IMR-90 (cell line): ENCODE data around the gene SSR4. TPM values are rescaled to one million over a fixed set of nuclear protein-coding genes. Genes with fewer than 3 reads are reported as not detected.

Source experiments
- ATAC-seq: fragments of 200-7000 bp; cut with Tn5 transposase; 2 replicates; pipeline ENCODE4 v1.9.1; 2020; ENCODE audit warnings: low read depth, mild to moderate bottlenecking, moderate library complexity
- BruUV-seq: library from RNA; stranded (reverse); fragments of 400-500 nt; replicated peaks from 2 replicates; lab custom pipeline; 2021; lab: Mats Ljungman, UMichigan
- CTCF ChIA-PET: fragments of 300-600 bp; formaldehyde crosslinking; extraction: SDS; loops from one replicate; lab custom pipeline; 2021; ENCODE audit warnings: antibody characterized with exemption; lab: Yijun Ruan, JAX
- POLR2A ChIA-PET: fragments of 300-600 bp; sonication (Branson Sonifier 250); formaldehyde crosslinking; loops from one replicate; lab custom pipeline; 2022; ENCODE audit warnings: antibody characterized with exemption; ENCODE audit not compliant: unreplicated experiment; lab: Charles Lee
- DNase-seq: peaks from one replicate; pipeline ENCODE4 v3.0.0; 2013
- H2AFZ ChIP-seq: replicated peaks from 2 replicates; pipeline ENCODE3; 2013; ENCODE audit warnings: low read length, mild to moderate bottlenecking; ENCODE audit not compliant: poor library complexity
- H2AK5ac ChIP-seq: 2 replicates; pipeline ENCODE4 v1.6.1; 2013; ENCODE audit warnings: low read depth, low read length, inconsistent platforms
- H2AK9ac ChIP-seq: replicated peaks from 2 replicates; pipeline ENCODE3; 2013; ENCODE audit warnings: mild to moderate bottlenecking, low read depth, low read length, moderate library complexity; ENCODE audit not compliant: poor library complexity
- H2BK120ac ChIP-seq: 2 replicates; pipeline ENCODE4 v1.6.1; 2013; ENCODE audit warnings: low read depth, low read length, inconsistent platforms
- H2BK15ac ChIP-seq: 3 replicates; pipeline ENCODE4 v1.6.1; 2013; ENCODE audit warnings: low read depth, low read length, inconsistent platforms
- H2BK20ac ChIP-seq: 2 replicates; pipeline ENCODE4 v1.6.1; 2013; ENCODE audit warnings: low read depth, mild to moderate bottlenecking, inconsistent platforms, low read length, moderate library complexity
- H2BK5ac ChIP-seq: 2 replicates; pipeline ENCODE4 v1.6.1; 2013; ENCODE audit warnings: mild to moderate bottlenecking, low read depth, low read length, inconsistent platforms; ENCODE audit not compliant: poor library complexity, severe bottlenecking
- H3K14ac ChIP-seq: replicated peaks from 2 replicates; pipeline ENCODE4 v1.6.1; 2013; ENCODE audit warnings: low read depth, low read length, inconsistent platforms
- H3K18ac ChIP-seq: 2 replicates; pipeline ENCODE4 v1.6.1; 2013; ENCODE audit warnings: low read depth, low read length, control low read depth
- H3K23ac ChIP-seq: 2 replicates; pipeline ENCODE4 v1.6.1; 2013; ENCODE audit warnings: low read depth, low read length, inconsistent platforms
- H3K27ac ChIP-seq: 2 replicates; pipeline ENCODE4 v1.5.1; 2013; ENCODE audit warnings: mild to moderate bottlenecking, control low read depth, low read length; ENCODE audit not compliant: insufficient read depth
- H3K27me3 ChIP-seq: 2 replicates; pipeline ENCODE4 v1.6.1; 2013; ENCODE audit warnings: low read length; ENCODE audit not compliant: control insufficient read depth, insufficient read depth
- H3K36me3 ChIP-seq: 2 replicates; pipeline ENCODE4 v1.6.1; 2013; ENCODE audit warnings: low read length, mixed read lengths; ENCODE audit not compliant: control insufficient read depth, insufficient read depth
- H3K4ac ChIP-seq: 2 replicates; pipeline ENCODE4 v1.6.1; 2013; ENCODE audit warnings: low read depth, low read length, inconsistent platforms
- H3K4me1 ChIP-seq: 2 replicates; pipeline ENCODE4 v1.6.1; 2013; ENCODE audit warnings: low read length, mixed read lengths; ENCODE audit not compliant: control insufficient read depth, insufficient read depth
- H3K4me2 ChIP-seq: 2 replicates; pipeline ENCODE4 v1.6.1; 2013; ENCODE audit warnings: low read depth, mild to moderate bottlenecking, control low read depth, low read length, moderate library complexity
- H3K4me3 ChIP-seq: 2 replicates; pipeline ENCODE4 v1.5.1; 2013; ENCODE audit warnings: low read depth, mild to moderate bottlenecking, control low read depth, low read length, moderate library complexity; ENCODE audit not compliant: insufficient read depth
- H3K56ac ChIP-seq: 2 replicates; pipeline ENCODE4 v1.6.1; 2013; ENCODE audit warnings: low read length, inconsistent platforms; ENCODE audit not compliant: insufficient read depth; ENCODE audit errors: extremely low read depth
- H3K79me1 ChIP-seq, 2 experiments: 2 replicates each; pipeline ENCODE4 v1.6.1; 2013; ENCODE audit warnings: low read length in 2 of 2, inconsistent platforms in 1 of 2, low read depth in 1 of 2
- H3K9ac ChIP-seq: 2 replicates; pipeline ENCODE4 v1.6.1; 2013; ENCODE audit warnings: low read depth, low read length, control low read depth
- H3K9me1 ChIP-seq: 2 replicates; pipeline ENCODE4 v1.6.1; 2013; ENCODE audit warnings: low read length, inconsistent platforms; ENCODE audit not compliant: insufficient read depth
- H3K9me3 ChIP-seq: 2 replicates; pipeline ENCODE4 v1.6.1; 2013; ENCODE audit warnings: low read length; ENCODE audit not compliant: control insufficient read depth, insufficient read depth
- H4K20me1 ChIP-seq: 2 replicates; pipeline ENCODE4 v1.6.1; 2013; ENCODE audit warnings: low read length, inconsistent platforms; ENCODE audit not compliant: insufficient read depth
- H4K5ac ChIP-seq: 2 replicates; pipeline ENCODE4 v1.6.1; 2013; ENCODE audit warnings: mild to moderate bottlenecking, low read depth, low read length, control low read depth
- H4K8ac ChIP-seq, 2 experiments: 2 replicates each; pipeline ENCODE4 v1.6.1; 2013; ENCODE audit warnings: low read depth in 2 of 2, low read length in 2 of 2, control low read depth in 1 of 2, inconsistent platforms in 1 of 2
- H4K91ac ChIP-seq: 2 replicates; pipeline ENCODE4 v1.6.1; 2013; ENCODE audit warnings: low read depth, low read length, inconsistent platforms; ENCODE audit not compliant: insufficient read depth
- BHLHE40 ChIP-seq: fragments of 150-350 bp; IDR thresholded peaks from 2 replicates; pipeline ENCODE4 v1.6.1; 2016; ENCODE audit warnings: mild to moderate bottlenecking, low read depth, low read length
- CEBPB ChIP-seq: IDR thresholded peaks from 2 replicates; pipeline ENCODE4 v1.6.1; 2012; ENCODE audit warnings: low read depth, low read length, improper control_type of control experiment
- MXI1 ChIP-seq: IDR thresholded peaks from 2 replicates; pipeline ENCODE4 v1.6.1; 2012; ENCODE audit warnings: low read depth, mild to moderate bottlenecking, low read length, moderate library complexity, borderline replicate concordance
- RAD21 ChIP-seq: IDR thresholded peaks from 2 replicates; pipeline ENCODE4 v1.6.1; 2012; ENCODE audit warnings: low read length, improper control_type of control experiment
- WGBS, 2 experiments: methylation state at CpG; one replicate each; pipeline versions ENCODE4 v1.1.5 to v1.1.7; 2013; ENCODE audit warnings: missing lambda C conversion rate in 2 of 2; ENCODE audit not compliant: insufficient read length in 1 of 2; ENCODE audit errors: extremely low coverage in 2 of 2; 5-methylcytosine and 5-hydroxymethylcytosine counted together
- dilution Hi-C: fragments of 300-500 bp; cut with HindIII; formaldehyde crosslinking; loops from one replicate; pipeline ENCODE4 v1.14.3; 2018; ENCODE audit warnings: low sequenced_read_pairs; ENCODE audit not compliant: unreplicated experiment
- in situ Hi-C: fragments of 300-500 bp; cut with MboI; formaldehyde crosslinking; loops from 3 replicates; pipeline ENCODE4 v1.14.3; 2019; ENCODE audit warnings: low sequenced_read_pairs, inconsistent platforms, mixed read lengths
- intact Hi-C: fragments of 100-400 bp; cut with micrococcal nuclease; formaldehyde crosslinking; loops from 2 replicates; pipeline ENCODE4 v1.10.0; 2022
- polyA plus RNA-seq, 3 experiments: library from polyadenylated mRNA; depleted of rRNA; stranded (reverse); fragments of >200 nt; gene quantifications; 2 replicates each; pipeline ENCODE4 v1.2.3, GENCODE V29; 2012; ENCODE audit warnings: low replicate concordance in 1 of 3
- total RNA-seq: library from RNA; depleted of rRNA; stranded (reverse); fragments of >200 nt; gene quantifications from 2 replicates; pipeline ENCODE4 v1.2.3, GENCODE V29; 2012
- TF ChIP-seq, protein P1 (sequence below): fragments of 150-350 bp; IDR thresholded peaks from 2 replicates; pipeline ENCODE4 v1.6.1; 2017; ENCODE audit warnings: mild to moderate bottlenecking, antibody characterized with exemption, low read length, low read depth

The SSR4 gene
- total and polyA plus RNA-seq, 2 of the 4 experiments (the other 2 are of a cell fraction) = 141 to 480 TPM

DNA sequence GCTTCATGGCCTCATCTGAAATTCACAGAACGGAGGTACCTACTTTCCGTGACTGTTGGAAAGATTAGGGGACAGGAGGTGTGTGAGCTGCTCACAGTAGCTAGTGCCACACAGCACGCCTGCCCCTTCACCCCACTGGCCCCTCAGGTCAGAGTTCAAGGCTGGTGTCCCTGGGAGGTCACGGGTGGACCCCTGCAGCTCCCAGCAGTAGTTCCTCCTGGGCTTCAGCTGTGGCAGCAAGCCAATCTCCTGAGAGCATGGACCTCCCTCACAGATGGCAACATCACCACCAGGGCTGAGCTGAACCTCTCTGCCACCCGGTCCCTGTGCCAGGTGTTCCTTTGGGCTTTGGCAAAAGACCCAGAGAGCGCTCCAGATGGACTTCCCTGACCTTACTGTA, 2.1 kb upstream of the SSR4 start (continued):
- TF ChIP-seq BHLHE40 (no peak), MXI1 (no peak), RAD21 (no peak)

DNA sequence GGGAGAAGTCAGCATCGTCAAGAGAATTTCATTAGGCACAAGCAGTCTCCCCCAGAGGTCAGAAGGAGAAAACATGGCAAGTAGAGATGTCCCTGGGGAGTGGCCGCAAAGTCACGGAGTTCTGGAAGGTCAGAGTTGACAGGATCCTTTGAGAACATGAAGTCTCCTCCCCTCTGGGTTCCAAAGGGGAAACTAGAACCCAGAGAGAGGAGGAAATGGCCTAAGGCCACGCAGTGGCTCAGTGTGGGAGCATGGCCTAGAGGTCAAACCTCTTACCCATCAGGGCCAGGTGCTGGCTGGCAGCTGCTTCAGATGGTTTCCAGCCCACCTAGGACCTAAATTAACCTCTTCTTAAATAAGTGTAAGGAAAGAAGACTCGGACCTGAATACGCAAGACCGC, 1.2 kb upstream of the SSR4 start:
- POLR2A ChIA-PET = interaction anchor here (1.1 kb wide), 1 partner anchor 135 kb away, joined by 3 read pairs; no protein-coding TSS in a partner anchor
- WGBS, 2 experiments = no CpG with 5 or more reads among the region's 7 CpGs
- dilution Hi-C loops = no loop called here

More for the DNA sequence above, 1.2 kb upstream of the SSR4 start:
- no peak overlapping the region for H2BK20ac ChIP-seq
- peak overlapping the region; percentile 43 for H2AK9ac ChIP-seq
- no peak overlapping the region for H2AFZ ChIP-seq
- in situ Hi-C loops = no loop called here
- H3K27me3 ChIP-seq = no peaks in the 10 kb centered on the region
- peak overlapping the region; percentile 77 for H4K91ac ChIP-seq
- H3K14ac ChIP-seq = peak overlapping the region; percentile 84
- H4K20me1 ChIP-seq = 0 out of 2 replicates have a peak, but pooled peaks cover 6% of the 10 kb centered on the region
- peak overlapping the region; percentile 46 for H2BK5ac ChIP-seq
- no peak overlapping the region; the same call in 2 of the 3 replicates for H2BK15ac ChIP-seq
- H3K23ac ChIP-seq = peak overlapping the region; percentile 68; the same call in 1 of the 2 replicates
- peak overlapping the region; percentile 95 for H3K9ac ChIP-seq
- DNase-seq (no peak), ATAC-seq (no peak)
- H3K36me3 ChIP-seq = peaks cover 18% of the 10 kb centered on the region
- no peaks in the 10 kb centered on the region; the same call in 1 of the 2 replicates for H3K9me3 ChIP-seq
- H2AK5ac ChIP-seq = peak overlapping the region; percentile 82
- H3K27ac ChIP-seq = peak overlapping the region; percentile 89
- H4K5ac ChIP-seq = peak overlapping the region; percentile 3
- H3K18ac ChIP-seq = no peak overlapping the region
- peaks cover 4 to 41% of the 10 kb centered on the region in 2 experiments for H3K79me1 ChIP-seq
- H3K9me1 ChIP-seq = peaks cover 6% of the 10 kb centered on the region; the same call in 1 of the 2 replicates
- peak overlapping the region; percentile 75 for H3K4me2 ChIP-seq
- peak overlapping the region; percentile 94 for H3K4me3 ChIP-seq
- H4K8ac ChIP-seq = peak overlapping the region; percentile 78 to 83; a peak in 3 of 4 replicates
- CTCF ChIA-PET = no interaction called here
- peaks cover 4% of the 10 kb centered on the region; the same call in 1 of the 2 replicates for H3K4me1 ChIP-seq
- H2BK120ac ChIP-seq = no peak overlapping the region
- TF ChIP-seq CEBPB (no peak), RAD21 (no peak)
- TF ChIP-seq, protein P1, sequence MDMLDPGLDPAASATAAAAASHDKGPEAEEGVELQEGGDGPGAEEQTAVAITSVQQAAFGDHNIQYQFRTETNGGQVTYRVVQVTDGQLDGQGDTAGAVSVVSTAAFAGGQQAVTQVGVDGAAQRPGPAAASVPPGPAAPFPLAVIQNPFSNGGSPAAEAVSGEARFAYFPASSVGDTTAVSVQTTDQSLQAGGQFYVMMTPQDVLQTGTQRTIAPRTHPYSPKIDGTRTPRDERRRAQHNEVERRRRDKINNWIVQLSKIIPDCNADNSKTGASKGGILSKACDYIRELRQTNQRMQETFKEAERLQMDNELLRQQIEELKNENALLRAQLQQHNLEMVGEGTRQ = no peak
- H3K56ac ChIP-seq = no peak overlapping the region
- intact Hi-C loops = loop anchor here (5.0 kb wide), 1 partner anchor 134 kb away; the partner anchor contains the start of gene ARHGAP4
- H3K4ac ChIP-seq = peak overlapping the region; percentile 58
- BruUV-seq = no TSS peak
